Uterus (tissue), 4 donors: Measurements from ENCODE around the gene NRSN2. TPM values are rescaled to one million over a fixed set of nuclear protein-coding genes. Genes with fewer than 3 reads are reported as not detected.

Experiments
- DNase-seq, 2 donors: peaks; one replicate each; pipeline ENCODE4 v3.0.0-alpha.2; 2019 to 2020
- H3K27ac ChIP-seq, 2 donors: fragments of 200-600 bp; sonication (generic); 1 replicate in 1 of 2; 2 replicates in 1 of 2; pipeline ENCODE4 v1.5.1; 2016 to 2018
- H3K27me3 ChIP-seq, 2 donors: fragments of 200-600 bp; sonication (generic); one replicate each; pipeline ENCODE4 v1.5.1; 2018 to 2019; ENCODE audit warnings: control low read depth in 1 of 2
- H3K36me3 ChIP-seq, 2 donors: fragments of 200-600 bp; sonication (generic); one replicate each; pipeline ENCODE4 v1.5.1; 2019; ENCODE audit warnings: control low read depth in 1 of 2
- H3K4me1 ChIP-seq, 2 donors: fragments of 200-600 bp; sonication (generic); one replicate each; pipeline ENCODE4 v1.5.1; 2018 to 2019; ENCODE audit warnings: control low read depth in 1 of 2
- H3K4me3 ChIP-seq, 2 donors: fragments of 200-600 bp; sonication (generic); 1 replicate in 1 of 2; 2 replicates in 1 of 2; pipeline ENCODE4 v1.5.1; 2018 to 2019; ENCODE audit warnings: mild to moderate bottlenecking in 1 of 2
- H3K9me3 ChIP-seq, 2 donors: fragments of 200-600 bp; sonication (generic); one replicate each; pipeline ENCODE4 v1.5.1; 2019; ENCODE audit warnings: control low read depth in 1 of 2
- POLR2A ChIP-seq, 2 donors: fragments of 450-650 bp; IDR thresholded peaks; one replicate each; pipeline ENCODE4 v1.6.1; 2016; ENCODE audit warnings: antibody characterized with exemption in 2 of 2, mild to moderate bottlenecking in 1 of 2, moderate library complexity in 1 of 2
- intact Hi-C: fragments of 100-400 bp; cut with DNase I; formaldehyde crosslinking; loops from one replicate; pipeline ENCODE4 v1.15.1; 2023; ENCODE audit warnings: low total_unique reads
- total RNA-seq, 4 donors: library from RNA; depleted of rRNA in 3 of 4; stranded (reverse); fragments of >200 nt in 3 of 4; gene quantifications; one replicate each; pipeline versions ENCODE4 v1.1.0 to v1.2.4, GENCODE V29; 2014 to 2023
- TF ChIP-seq, protein P1 (sequence below), 4 experiments: fragments of 200-600 bp in 2 of 4; fragments of 450-650 bp in 2 of 4; sonication (generic) in 2 of 4; IDR thresholded peaks; one replicate each; pipeline ENCODE4 v1.5.1; 2016 to 2019; ENCODE audit warnings: antibody characterized with exemption in 4 of 4, mild to moderate bottlenecking in 2 of 4, moderate library complexity in 1 of 4
- donor health status: DM: yes; HTN: yes; CAD: no.

NRSN2 gene
- total RNA-seq, 4 donors from 2014 or later: 10.2 to 65.6 (median 28.7) TPM

DNA sequence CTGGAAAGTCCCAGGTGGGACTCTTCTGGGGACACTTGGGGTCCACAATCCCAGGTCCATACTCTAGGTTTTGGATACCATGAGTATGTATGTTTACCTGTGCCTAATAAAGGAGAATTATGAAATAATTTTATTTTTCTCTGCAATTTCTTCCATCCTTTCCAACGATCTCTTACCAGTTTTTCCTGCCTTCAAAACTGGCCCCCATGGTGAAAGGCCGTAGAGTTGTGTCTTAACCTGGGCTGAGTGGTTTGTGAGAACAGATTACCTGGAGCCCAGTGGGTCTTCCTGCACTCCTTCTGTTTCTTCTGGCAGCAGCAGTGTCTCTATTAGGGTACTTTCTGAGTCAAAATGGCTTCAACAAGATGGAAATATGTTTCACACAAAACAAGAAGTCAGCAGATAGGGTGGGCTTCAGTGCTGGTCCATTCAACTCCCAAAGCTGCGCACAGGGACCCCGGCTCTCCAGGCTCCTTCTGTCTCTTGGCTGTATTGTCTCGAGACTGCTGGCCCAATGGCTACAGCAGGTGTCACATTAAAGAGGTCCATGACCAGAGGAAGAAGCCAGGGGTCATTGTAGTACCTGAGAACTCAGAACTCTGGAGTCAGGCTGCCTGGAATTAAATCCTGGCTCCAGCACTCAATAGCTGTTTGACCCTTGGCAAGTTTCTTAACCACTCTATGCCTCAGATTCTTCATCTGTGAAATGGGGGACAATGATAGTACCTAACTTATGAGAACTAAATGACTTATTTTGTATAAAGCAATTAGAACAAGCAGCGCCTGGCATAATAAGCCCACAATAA is 50.7 kb downstream of the NRSN2 start:
- TF ChIP-seq, protein P1, sequence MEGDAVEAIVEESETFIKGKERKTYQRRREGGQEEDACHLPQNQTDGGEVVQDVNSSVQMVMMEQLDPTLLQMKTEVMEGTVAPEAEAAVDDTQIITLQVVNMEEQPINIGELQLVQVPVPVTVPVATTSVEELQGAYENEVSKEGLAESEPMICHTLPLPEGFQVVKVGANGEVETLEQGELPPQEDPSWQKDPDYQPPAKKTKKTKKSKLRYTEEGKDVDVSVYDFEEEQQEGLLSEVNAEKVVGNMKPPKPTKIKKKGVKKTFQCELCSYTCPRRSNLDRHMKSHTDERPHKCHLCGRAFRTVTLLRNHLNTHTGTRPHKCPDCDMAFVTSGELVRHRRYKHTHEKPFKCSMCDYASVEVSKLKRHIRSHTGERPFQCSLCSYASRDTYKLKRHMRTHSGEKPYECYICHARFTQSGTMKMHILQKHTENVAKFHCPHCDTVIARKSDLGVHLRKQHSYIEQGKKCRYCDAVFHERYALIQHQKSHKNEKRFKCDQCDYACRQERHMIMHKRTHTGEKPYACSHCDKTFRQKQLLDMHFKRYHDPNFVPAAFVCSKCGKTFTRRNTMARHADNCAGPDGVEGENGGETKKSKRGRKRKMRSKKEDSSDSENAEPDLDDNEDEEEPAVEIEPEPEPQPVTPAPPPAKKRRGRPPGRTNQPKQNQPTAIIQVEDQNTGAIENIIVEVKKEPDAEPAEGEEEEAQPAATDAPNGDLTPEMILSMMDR (IDR thresholded peaks at IDR 0.05): no peak
- no peak for TF ChIP-seq POLR2A (IDR thresholded peaks at IDR 0.05)
- H3K9me3 ChIP-seq: no peaks in the 10 kb centered on the region
- DNase-seq: no peak
- H3K4me3 ChIP-seq: no peak overlapping the region
- no peak overlapping the region for H3K27ac ChIP-seq
- H3K4me1 ChIP-seq: no peaks in the 10 kb centered on the region
- intact Hi-C loops: no loop called here
- H3K27me3 ChIP-seq: no peaks in the 10 kb centered on the region
- H3K36me3 ChIP-seq: no peaks in the 10 kb centered on the region

DNA sequence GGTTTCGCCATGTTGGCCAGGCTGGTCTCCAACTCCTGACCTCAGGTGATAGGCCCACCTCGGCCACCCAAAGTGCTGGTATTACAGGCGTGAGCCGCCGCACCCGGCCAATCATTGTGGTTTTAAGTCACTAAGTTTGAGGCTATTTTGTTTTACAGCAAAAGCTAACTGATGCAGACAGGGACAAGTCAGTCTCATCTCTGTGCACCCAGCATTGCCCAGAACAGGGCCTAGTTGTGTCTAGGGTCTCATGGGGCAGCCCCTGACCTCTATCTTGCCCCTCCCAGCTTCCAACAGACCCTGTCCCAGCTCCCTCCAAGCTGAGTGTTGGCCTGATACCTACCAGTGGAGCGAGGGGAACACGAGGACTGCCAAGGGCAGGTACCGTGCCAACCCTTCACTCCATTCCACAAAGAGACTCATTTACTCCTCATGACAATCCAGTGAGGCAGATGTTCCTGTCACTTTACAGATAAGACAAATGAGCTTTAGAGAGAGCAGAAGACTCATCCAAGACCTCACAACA is 52.3 kb downstream of the NRSN2 start:
- intact Hi-C loops: no loop called here
- TF ChIP-seq, protein P1 (IDR thresholded peaks at IDR 0.05): no peak
- H3K9me3 ChIP-seq: no peaks in the 10 kb centered on the region
- no peak overlapping the region for H3K27ac ChIP-seq
- no peak overlapping the region for H3K4me3 ChIP-seq
- no peaks in the 10 kb centered on the region for H3K27me3 ChIP-seq
- H3K36me3 ChIP-seq: no peaks in the 10 kb centered on the region
- H3K4me1 ChIP-seq: no peaks in the 10 kb centered on the region
- no peak for DNase-seq

DNA sequence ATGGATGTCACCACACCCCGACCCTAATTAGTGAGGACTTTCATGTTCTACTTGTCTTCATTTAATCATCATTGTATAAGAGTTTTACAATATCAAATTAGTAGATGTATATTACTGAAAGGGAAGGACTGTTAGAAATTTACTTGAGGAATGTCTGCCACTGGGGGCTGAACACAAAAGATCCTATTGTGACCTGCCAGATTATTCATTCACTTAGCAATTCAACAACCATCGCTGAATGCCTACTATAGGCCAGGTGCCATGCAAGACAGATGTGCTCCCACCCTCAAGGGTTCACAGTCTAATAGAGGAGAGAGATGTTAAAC is 53.2 kb downstream of the NRSN2 start:
- intact Hi-C loops: no loop called here
- TF ChIP-seq POLR2A (IDR thresholded peaks at IDR 0.05): no peak
- TF ChIP-seq, protein P1 (IDR thresholded peaks at IDR 0.05): no peak

DNA sequence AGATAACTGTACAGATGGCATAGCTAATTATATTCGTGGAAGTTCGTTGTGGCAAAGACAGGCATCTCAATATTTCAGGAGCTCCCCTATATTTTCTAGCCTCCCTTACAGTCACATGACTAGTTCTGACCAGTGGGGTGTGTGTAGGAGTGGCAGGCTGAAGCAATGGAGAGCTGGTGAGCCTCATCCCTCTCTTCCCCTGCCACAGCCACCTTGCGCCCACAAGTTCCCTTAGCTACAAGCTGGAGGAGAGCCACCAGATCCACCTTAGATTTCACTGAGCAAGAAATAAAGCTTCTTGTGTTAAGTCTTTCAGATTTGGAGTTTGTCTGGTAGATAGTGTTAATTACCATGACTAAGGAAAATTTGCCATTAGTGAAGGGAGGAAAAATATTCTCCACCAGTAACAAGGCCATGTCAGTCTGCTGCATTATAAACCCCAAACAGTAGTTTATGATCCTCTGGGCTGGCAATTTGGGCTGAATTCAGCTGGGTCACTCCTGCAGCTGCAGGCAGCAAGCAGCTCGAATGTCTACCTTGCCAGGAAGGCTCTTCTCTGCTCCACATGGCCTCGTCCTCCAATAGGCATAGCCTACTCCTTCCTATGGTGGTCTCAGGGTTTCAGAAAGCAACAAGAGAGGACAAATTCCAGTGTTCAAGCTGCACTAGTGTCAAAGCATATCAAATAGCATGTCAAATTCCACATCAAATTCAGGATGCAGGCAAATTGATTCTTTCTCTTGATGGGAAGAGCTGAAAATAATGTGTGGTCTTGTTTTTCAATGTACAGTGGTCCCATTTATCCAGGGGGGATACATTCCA is 53.8 kb downstream of the NRSN2 start:
- TF ChIP-seq, protein P1 (IDR thresholded peaks at IDR 0.05): no peak
- no peak for TF ChIP-seq POLR2A (IDR thresholded peaks at IDR 0.05)
- H3K27me3 ChIP-seq: no peaks in the 10 kb centered on the region
- no peaks in the 10 kb centered on the region for H3K4me1 ChIP-seq
- H3K27ac ChIP-seq: no peak overlapping the region
- H3K36me3 ChIP-seq: no peaks in the 10 kb centered on the region
- no peak overlapping the region for H3K4me3 ChIP-seq
- no peak for DNase-seq
- H3K9me3 ChIP-seq: no peaks in the 10 kb centered on the region
- intact Hi-C loops: no loop called here

More for the DNA sequence above, 53.2 kb downstream of the NRSN2 start:
- H3K27ac ChIP-seq: no peak overlapping the region
- H3K36me3 ChIP-seq: no peaks in the 10 kb centered on the region
- H3K27me3 ChIP-seq: no peaks in the 10 kb centered on the region
- no peaks in the 10 kb centered on the region for H3K9me3 ChIP-seq
- H3K4me3 ChIP-seq: no peak overlapping the region
- DNase-seq: no peak
- no peaks in the 10 kb centered on the region for H3K4me1 ChIP-seq
